Panc1 (cell line): ENCODE measurements around the gene TNPO1.

Source experiments
- POLR2AphosphoS5 ChIP-seq: IDR thresholded peaks from 2 replicates; pipeline ENCODE4 v1.6.1; 2012; ENCODE audit warnings: mild to moderate bottlenecking, low read depth, low read length, moderate library complexity
- TF ChIP-seq, protein P1 (sequence below): fragments of 450-650 bp; IDR thresholded peaks from 2 replicates; pipeline ENCODE4 v1.5.1; 2017; ENCODE audit warnings: mild to moderate bottlenecking
- TF ChIP-seq, protein P2 (sequence below), 2 experiments: IDR thresholded peaks; 2 replicates each; pipeline ENCODE4 v1.6.1; 2011 to 2012; ENCODE audit warnings: low read depth in 2 of 2, control low read depth in 1 of 2, low read length in 1 of 2, mild to moderate bottlenecking in 1 of 2, moderate library complexity in 1 of 2; ENCODE audit not compliant: insufficient read depth in 1 of 2

DNA sequence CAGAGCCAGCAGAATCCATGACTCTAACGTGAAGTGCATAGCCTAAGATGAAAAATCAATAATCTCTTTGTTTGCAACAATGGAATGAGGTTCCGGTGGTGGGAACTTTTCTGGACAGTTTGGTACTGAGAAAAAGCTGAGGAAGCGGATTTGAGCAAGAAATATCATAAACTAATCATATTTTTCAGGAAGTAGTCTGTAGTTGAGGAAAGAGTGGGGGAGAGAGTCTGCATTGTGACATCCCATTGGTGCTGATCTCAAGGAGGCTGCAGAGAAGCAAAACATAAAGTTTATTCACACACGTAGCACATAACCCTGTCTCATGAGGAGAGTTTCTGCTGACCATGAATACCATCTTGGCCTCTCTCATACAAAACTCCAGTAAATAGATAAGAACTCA, 123.6 kb downstream of the TNPO1 start:
- TF ChIP-seq, protein P1, sequence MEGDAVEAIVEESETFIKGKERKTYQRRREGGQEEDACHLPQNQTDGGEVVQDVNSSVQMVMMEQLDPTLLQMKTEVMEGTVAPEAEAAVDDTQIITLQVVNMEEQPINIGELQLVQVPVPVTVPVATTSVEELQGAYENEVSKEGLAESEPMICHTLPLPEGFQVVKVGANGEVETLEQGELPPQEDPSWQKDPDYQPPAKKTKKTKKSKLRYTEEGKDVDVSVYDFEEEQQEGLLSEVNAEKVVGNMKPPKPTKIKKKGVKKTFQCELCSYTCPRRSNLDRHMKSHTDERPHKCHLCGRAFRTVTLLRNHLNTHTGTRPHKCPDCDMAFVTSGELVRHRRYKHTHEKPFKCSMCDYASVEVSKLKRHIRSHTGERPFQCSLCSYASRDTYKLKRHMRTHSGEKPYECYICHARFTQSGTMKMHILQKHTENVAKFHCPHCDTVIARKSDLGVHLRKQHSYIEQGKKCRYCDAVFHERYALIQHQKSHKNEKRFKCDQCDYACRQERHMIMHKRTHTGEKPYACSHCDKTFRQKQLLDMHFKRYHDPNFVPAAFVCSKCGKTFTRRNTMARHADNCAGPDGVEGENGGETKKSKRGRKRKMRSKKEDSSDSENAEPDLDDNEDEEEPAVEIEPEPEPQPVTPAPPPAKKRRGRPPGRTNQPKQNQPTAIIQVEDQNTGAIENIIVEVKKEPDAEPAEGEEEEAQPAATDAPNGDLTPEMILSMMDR = no peak
- TF ChIP-seq POLR2AphosphoS5 = no peak
- TF ChIP-seq, protein P2, sequence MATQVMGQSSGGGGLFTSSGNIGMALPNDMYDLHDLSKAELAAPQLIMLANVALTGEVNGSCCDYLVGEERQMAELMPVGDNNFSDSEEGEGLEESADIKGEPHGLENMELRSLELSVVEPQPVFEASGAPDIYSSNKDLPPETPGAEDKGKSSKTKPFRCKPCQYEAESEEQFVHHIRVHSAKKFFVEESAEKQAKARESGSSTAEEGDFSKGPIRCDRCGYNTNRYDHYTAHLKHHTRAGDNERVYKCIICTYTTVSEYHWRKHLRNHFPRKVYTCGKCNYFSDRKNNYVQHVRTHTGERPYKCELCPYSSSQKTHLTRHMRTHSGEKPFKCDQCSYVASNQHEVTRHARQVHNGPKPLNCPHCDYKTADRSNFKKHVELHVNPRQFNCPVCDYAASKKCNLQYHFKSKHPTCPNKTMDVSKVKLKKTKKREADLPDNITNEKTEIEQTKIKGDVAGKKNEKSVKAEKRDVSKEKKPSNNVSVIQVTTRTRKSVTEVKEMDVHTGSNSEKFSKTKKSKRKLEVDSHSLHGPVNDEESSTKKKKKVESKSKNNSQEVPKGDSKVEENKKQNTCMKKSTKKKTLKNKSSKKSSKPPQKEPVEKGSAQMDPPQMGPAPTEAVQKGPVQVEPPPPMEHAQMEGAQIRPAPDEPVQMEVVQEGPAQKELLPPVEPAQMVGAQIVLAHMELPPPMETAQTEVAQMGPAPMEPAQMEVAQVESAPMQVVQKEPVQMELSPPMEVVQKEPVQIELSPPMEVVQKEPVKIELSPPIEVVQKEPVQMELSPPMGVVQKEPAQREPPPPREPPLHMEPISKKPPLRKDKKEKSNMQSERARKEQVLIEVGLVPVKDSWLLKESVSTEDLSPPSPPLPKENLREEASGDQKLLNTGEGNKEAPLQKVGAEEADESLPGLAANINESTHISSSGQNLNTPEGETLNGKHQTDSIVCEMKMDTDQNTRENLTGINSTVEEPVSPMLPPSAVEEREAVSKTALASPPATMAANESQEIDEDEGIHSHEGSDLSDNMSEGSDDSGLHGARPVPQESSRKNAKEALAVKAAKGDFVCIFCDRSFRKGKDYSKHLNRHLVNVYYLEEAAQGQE (IDR thresholded peaks at IDR 0.05; ENCODE audit: insufficient read depth in 1 of 2, low read depth in 2 of 2, low read length in 1 of 2) = no peak
